HepG2 (cell line): Measurements from ENCODE around the gene TAF6. TPM values are rescaled to one million over a fixed set of nuclear protein-coding genes. Genes with fewer than 3 reads are reported as not detected.

Experiments
- ARNT2 ChIP-seq: sonication (generic); formaldehyde crosslinking; IDR thresholded peaks from 2 replicates; pipeline ENCODE4 v1.8.0; 2022; ENCODE audit warnings: mild to moderate bottlenecking, low read depth, missing genetic modification reagents, moderate library complexity
- FUBP1 ChIP-seq: sonication (generic); formaldehyde crosslinking; IDR thresholded peaks from 2 replicates; pipeline ENCODE4 v1.5.1; 2020; ENCODE audit warnings: missing genetic modification reagents, mild to moderate bottlenecking, borderline replicate concordance
- KDM3A ChIP-seq: IDR thresholded peaks from 2 replicates; pipeline ENCODE4 v1.6.1; 2018; ENCODE audit warnings: low read depth, missing compliant biosample characterization
- MAFG ChIP-seq: sonication (generic); formaldehyde crosslinking; IDR thresholded peaks from 2 replicates; pipeline ENCODE4 v1.5.1; 2020; ENCODE audit warnings: mild to moderate bottlenecking, missing genetic modification reagents
- MTF2 ChIP-seq: sonication (generic); formaldehyde crosslinking; IDR thresholded peaks from 2 replicates; pipeline ENCODE4 v1.5.0; 2020; ENCODE audit warnings: missing genetic modification reagents, borderline replicate concordance
- SATB2 ChIP-seq: sonication (generic); formaldehyde crosslinking; IDR thresholded peaks from 2 replicates; pipeline ENCODE4 v1.5.0; 2020; ENCODE audit warnings: missing genetic modification reagents
- SIN3B ChIP-seq: fragments of 150-350 bp; IDR thresholded peaks from 2 replicates; pipeline ENCODE4 v1.6.1; 2014; ENCODE audit warnings: low read length
- SNAPC4 ChIP-seq: sonication (generic); formaldehyde crosslinking; IDR thresholded peaks from 2 replicates; pipeline ENCODE4 v1.4.0; 2020; ENCODE audit warnings: mild to moderate bottlenecking, missing genetic modification reagents
- TBX3 ChIP-seq: fragments of 450-650 bp; IDR thresholded peaks from 2 replicates; pipeline ENCODE4 v1.6.1; 2017; ENCODE audit warnings: antibody characterized with exemption, mild to moderate bottlenecking, inconsistent platforms, borderline replicate concordance
- ZKSCAN8 ChIP-seq: IDR thresholded peaks from 2 replicates; pipeline ENCODE4 v1.6.1; 2016; ENCODE audit warnings: borderline replicate concordance, missing genetic modification reagents, missing compliant biosample characterization
- ZNF251 ChIP-seq: sonication (generic); formaldehyde crosslinking; IDR thresholded peaks from 2 replicates; pipeline ENCODE4 v1.9.0; 2021; ENCODE audit warnings: mild to moderate bottlenecking, missing genetic modification reagents
- ZNF460 ChIP-seq: sonication (generic); formaldehyde crosslinking; IDR thresholded peaks from 2 replicates; pipeline ENCODE4 v1.5.1; 2020; ENCODE audit warnings: missing genetic modification reagents, mild to moderate bottlenecking, borderline replicate concordance
- ZNF549 ChIP-seq: sonication (generic); formaldehyde crosslinking; IDR thresholded peaks from 2 replicates; pipeline ENCODE4 v1.5.0; 2020; ENCODE audit warnings: missing genetic modification reagents
- ZNF709 ChIP-seq: sonication (generic); formaldehyde crosslinking; IDR thresholded peaks from 2 replicates; pipeline ENCODE4 v1.5.0; 2020; ENCODE audit warnings: mild to moderate bottlenecking, missing genetic modification reagents
- ZNF781 ChIP-seq: sonication (generic); formaldehyde crosslinking; IDR thresholded peaks from 2 replicates; pipeline ENCODE4 v1.5.1; 2020; ENCODE audit warnings: borderline replicate concordance, mild to moderate bottlenecking, missing genetic modification reagents; ENCODE audit errors: not compliant biosample characterization
- ZNF784 ChIP-seq: sonication (generic); formaldehyde crosslinking; IDR thresholded peaks from 2 replicates; pipeline ENCODE4 v1.5.1; 2020; ENCODE audit warnings: missing genetic modification reagents, mild to moderate bottlenecking, borderline replicate concordance
- ZNF816 ChIP-seq: sonication (generic); formaldehyde crosslinking; IDR thresholded peaks from 2 replicates; pipeline ENCODE4 v1.8.0; 2022; ENCODE audit warnings: missing genetic modification reagents, mild to moderate bottlenecking, borderline replicate concordance
- polyA plus RNA-seq, 8 experiments: library from polyadenylated mRNA; depleted of rRNA in 3 of 8; stranded (reverse) in 7 of 8; unstranded in 1 of 8; fragments of >200 nt; fragmentation: Illumina TruSeq in 4 of 8; extraction: Trizol in 4 of 8; gene quantifications; 2 replicates each; pipeline versions ENCODE4 v1.2.1 to v1.2.3, GENCODE V29; 2011 to 2016; ENCODE audit warnings: low read depth in 4 of 8, missing spikeins in 1 of 8, mixed read lengths in 1 of 8; ENCODE audit not compliant: insufficient read depth in 1 of 8
- total RNA-seq, 5 experiments: library from RNA; depleted of rRNA; stranded (reverse); fragments of >200 nt; fragmentation: Illumina TruSeq; extraction: Trizol; gene quantifications; 2 replicates each; pipeline ENCODE4 v1.2.3, GENCODE V29; 2016; ENCODE audit warnings: low read depth in 1 of 5

Gene TAF6
- total and polyA plus RNA-seq, 2 of the 13 experiments (the other 11 are each of a cell fraction or from before 2014, with no cell fraction given) = 12.9 to 18.8 TPM

- peak; percentile 67; the same call in 1 of the 2 replicates for TF ChIP-seq SNAPC4 (CRISPR knock-in tag)
- no peak for TF ChIP-seq ZNF460 (CRISPR knock-in tag)
- TF ChIP-seq ZNF784 (CRISPR knock-in tag) = 0 out of 2 replicates have a peak, but pooled peaks have one; percentile 56
- no peak for TF ChIP-seq ZNF816
- TF ChIP-seq ZNF709 = 0 out of 2 replicates have a peak, but pooled peaks have one; percentile 53
- TF ChIP-seq KDM3A (CRISPR knock-in tag) = peak; percentile 31; the same call in 1 of the 2 replicates
- no peak for TF ChIP-seq MAFG (CRISPR knock-in tag)
- peak; percentile 88; the same call in 1 of the 2 replicates for TF ChIP-seq SATB2
- no peak; the same call in 1 of the 2 replicates for TF ChIP-seq MTF2 (CRISPR knock-in tag)
- no peak for TF ChIP-seq ZKSCAN8 (CRISPR knock-in tag)
- TF ChIP-seq ZNF781 (CRISPR knock-in tag) = no peak
- TF ChIP-seq ZNF251 (CRISPR knock-in tag) = no peak
- peak; percentile 40; the same call in 1 of the 2 replicates for TF ChIP-seq TBX3
- no peak for TF ChIP-seq ARNT2 (CRISPR knock-in tag)
- TF ChIP-seq ZNF549 (CRISPR knock-in tag) = 0 out of 2 replicates have a peak, but pooled peaks have one; percentile 37
- TF ChIP-seq SIN3B = no peak
- TF ChIP-seq FUBP1 = no peak
Observed at GRCh38 chr7:100119072-100119969, at the start of gene TAF6, which contains the start of gene CNPY4 (continued).
